Endothelial cell of umbilical vein (primary cell): ENCODE data around the gene SERPINA12. TPM values are rescaled to one million over a fixed set of nuclear protein-coding genes. Genes with fewer than 3 reads are reported as not detected.

Experiments used
- BruUV-seq: library from RNA; stranded (reverse); fragments of 400-500 nt; replicated peaks from 2 replicates; lab custom pipeline; 2021; lab: Mats Ljungman, UMichigan
- CTCF ChIA-PET: fragments of 300-600, 350-600 bp; sonication (Branson Sonifier 250); formaldehyde crosslinking; loops from one replicate; lab custom pipeline; 2021; ENCODE audit warnings: antibody characterized with exemption, inconsistent platforms; lab: Charles Lee
- POLR2A ChIA-PET: fragments of 300-600, 350-600 bp; sonication (Branson Sonifier 250); formaldehyde crosslinking; loops from one replicate; lab custom pipeline; 2021; ENCODE audit warnings: antibody characterized with exemption, inconsistent platforms; lab: Charles Lee
- DNase-seq: peaks from one replicate; pipeline ENCODE4 v3.0.0-alpha.2; 2011; ENCODE audit warnings: low read depth, low spot score
- FAIRE-seq: peaks from 2 replicates; lab custom pipeline; 2011; peaks lifted over from hg19 to GRCh38; lab: Jason Lieb, UNC
- H2AFZ ChIP-seq: 2 replicates; pipeline ENCODE4 v1.6.0; 2012; ENCODE audit warnings: low read depth, low read length, control low read depth, inconsistent platforms
- H3K27ac ChIP-seq: 2 replicates; pipeline ENCODE4 v1.5.1; 2011; ENCODE audit warnings: low read depth, mild to moderate bottlenecking, control low read depth, low read length, moderate library complexity; ENCODE audit not compliant: insufficient read depth
- H3K27me3 ChIP-seq, 2 experiments: 2 replicates each; pipeline versions ENCODE4 v1.6.0 to v1.6.1; 2011; ENCODE audit warnings: low read length in 2 of 2, mixed read lengths in 1 of 2; ENCODE audit not compliant: control insufficient read depth in 2 of 2, insufficient read depth in 2 of 2
- H3K36me3 ChIP-seq, 2 experiments: 2 replicates in 1 of 2; 3 replicates in 1 of 2; pipeline ENCODE4 v1.5.1; 2011; ENCODE audit warnings: low read length in 2 of 2, mild to moderate bottlenecking in 1 of 2, moderate library complexity in 1 of 2; ENCODE audit not compliant: control insufficient read depth in 2 of 2, insufficient read depth in 2 of 2; ENCODE audit errors: extremely low read depth in 1 of 2
- H3K4me1 ChIP-seq: 3 replicates; pipeline ENCODE4 v1.5.1; 2011; ENCODE audit warnings: mild to moderate bottlenecking, low read length; ENCODE audit not compliant: control insufficient read depth, insufficient read depth; ENCODE audit errors: extremely low read depth
- H3K4me2 ChIP-seq: 2 replicates; pipeline ENCODE4 v1.6.1; 2011; ENCODE audit warnings: low read length, control low read depth, mixed read lengths; ENCODE audit not compliant: insufficient read depth
- H3K4me3 ChIP-seq, 3 experiments: fragments of 200-600 bp in 1 of 3; sonication (generic), shearing (Covaris generic) in 1 of 3; replicated peaks in 1 of 3; 2 replicates each; pipeline ENCODE4 v1.5.1; 2011 to 2016; ENCODE audit warnings: control low read depth in 3 of 3, low read length in 3 of 3, mild to moderate bottlenecking in 2 of 3, inconsistent platforms in 1 of 3, low read depth in 1 of 3, moderate library complexity in 1 of 3; ENCODE audit not compliant: insufficient read depth in 1 of 3
- H3K79me2 ChIP-seq: 2 replicates; pipeline ENCODE4 v1.6.0; 2012; ENCODE audit warnings: low read length, inconsistent platforms; ENCODE audit not compliant: control insufficient read depth, insufficient read depth
- H3K9ac ChIP-seq: replicated peaks from 2 replicates; pipeline ENCODE3; 2011; ENCODE audit warnings: low read length, control low read depth; ENCODE audit not compliant: insufficient read depth; ENCODE audit errors: extremely low read depth
- H3K9me1 ChIP-seq: replicated peaks from 3 replicates; pipeline ENCODE4 v1.6.0; 2011; ENCODE audit warnings: mild to moderate bottlenecking, low read length; ENCODE audit not compliant: control insufficient read depth, insufficient read depth; ENCODE audit errors: extremely low read depth
- H3K9me3 ChIP-seq: replicated peaks from 2 replicates; pipeline ENCODE4 v1.5.1; 2012; ENCODE audit warnings: low read length, inconsistent platforms; ENCODE audit not compliant: control insufficient read depth, insufficient read depth
- H4K20me1 ChIP-seq: replicated peaks from 2 replicates; pipeline ENCODE3; 2011; ENCODE audit warnings: mild to moderate bottlenecking, low read length; ENCODE audit not compliant: control insufficient read depth, insufficient read depth; ENCODE audit errors: extremely low read depth
- EZH2 ChIP-seq: IDR thresholded peaks from 2 replicates; pipeline ENCODE4 v1.6.1; 2012; ENCODE audit warnings: borderline replicate concordance, low read depth, mild to moderate bottlenecking, moderate library complexity, low read length, inconsistent platforms; ENCODE audit not compliant: severe bottlenecking
- FOS ChIP-seq: IDR thresholded peaks from 2 replicates; pipeline ENCODE4 v1.6.1; 2011; ENCODE audit warnings: mild to moderate bottlenecking, low read length, moderate library complexity, borderline replicate concordance; ENCODE audit not compliant: insufficient read depth
- GATA2 ChIP-seq: IDR thresholded peaks from 2 replicates; pipeline ENCODE4 v1.7.0; 2011; ENCODE audit warnings: low read depth, mild to moderate bottlenecking, moderate library complexity, mixed read lengths, low read length; ENCODE audit not compliant: insufficient read length, insufficient read depth
- JUN ChIP-seq: IDR thresholded peaks from 2 replicates; pipeline ENCODE4 v1.6.1; 2011; ENCODE audit warnings: borderline replicate concordance, low read depth; ENCODE audit not compliant: insufficient read length, insufficient read depth
- MYC ChIP-seq: IDR thresholded peaks from one replicate; pipeline ENCODE4 v1.6.1; 2011; ENCODE audit warnings: mild to moderate bottlenecking, low read depth, low read length
- POLR2A ChIP-seq: IDR thresholded peaks from 2 replicates; pipeline ENCODE4 v1.6.1; 2012; ENCODE audit warnings: low read depth, mild to moderate bottlenecking, control low read depth, low read length
- POLR2AphosphoS5 ChIP-seq: IDR thresholded peaks from 2 replicates; pipeline ENCODE4 v1.6.1; 2012; ENCODE audit warnings: low read depth, mild to moderate bottlenecking, control low read depth, low read length, moderate library complexity; ENCODE audit not compliant: insufficient read depth
- dilution Hi-C: fragments of 300-500 bp; cut with MboI; formaldehyde crosslinking; loops from one replicate; pipeline ENCODE4 v1.15.0; 2019; ENCODE audit warnings: low sequenced_read_pairs; ENCODE audit not compliant: extremely low pct_ligation_motif_present
- intact Hi-C: fragments of 100-400 bp; cut with micrococcal nuclease; formaldehyde crosslinking; loops from one replicate; pipeline ENCODE4 v1.10.0; 2022
- polyA plus RNA-seq, 4 experiments: library from polyadenylated mRNA; depleted of rRNA in 3 of 4; stranded (reverse) in 3 of 4; unstranded in 1 of 4; fragments of >200 nt; gene quantifications; 2 replicates each; pipeline versions ENCODE4 v1.2.1 to v1.2.3, GENCODE V29; 2011 to 2012; ENCODE audit warnings: missing spikeins in 1 of 4
- total RNA-seq: library from RNA; stranded (reverse); gene quantifications from 2 replicates; pipeline ENCODE4 v1.2.3, GENCODE V29; 2021
- TF ChIP-seq, protein P1 (sequence below), 2 donors: IDR thresholded peaks; 1 replicate in 1 of 2; 2 replicates in 1 of 2; pipeline ENCODE4 v1.5.1; 2011; ENCODE audit warnings: low read length in 2 of 2, mild to moderate bottlenecking in 2 of 2, moderate library complexity in 2 of 2, control low read depth in 1 of 2, inconsistent platforms in 1 of 2, low read depth in 1 of 2; ENCODE audit not compliant: insufficient read depth in 1 of 2; ENCODE audit errors: extremely low read depth in 1 of 2
- TF ChIP-seq, protein P2 (sequence below): IDR thresholded peaks from 2 replicates; pipeline ENCODE4 v1.6.1; 2011; ENCODE audit not compliant: insufficient read depth, insufficient read length

The SERPINA12 gene
- total and polyA plus RNA-seq, 2 donors (not counting 3 experiments of a cell fraction or from before 2014, with no cell fraction given), result not detected

DNA sequence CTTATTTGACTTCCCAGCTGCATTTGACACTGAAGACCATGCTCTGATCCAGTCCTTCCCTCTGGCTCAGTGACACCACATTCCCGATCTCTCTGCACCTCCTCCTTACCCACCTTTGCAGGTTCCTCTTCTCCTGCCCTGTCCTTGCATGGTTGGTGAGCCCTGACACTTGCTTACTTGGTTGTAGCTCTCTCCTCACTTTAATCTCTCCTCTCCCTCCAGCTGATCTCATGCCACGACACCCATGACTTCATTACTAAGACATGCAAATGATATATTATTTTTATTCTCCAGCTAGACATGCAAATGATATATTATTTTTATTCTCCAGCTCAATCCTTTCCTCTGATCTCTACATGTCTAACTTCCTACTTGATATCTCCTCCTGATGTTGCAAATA is 33.2 kb downstream of the SERPINA12 start, which contains the start of gene SERPINA9:
TSS of gene SERPINA9 (minus strand) at position 175 of the 400 bp plus-strand sequence. CDS start 6,357 bp downstream, outside the sequence.
- no peak for DNase-seq
- Histone ChIP-seq H4K20me1 (no peaks in the 10 kb centered on the region), H3K4me3 (no peak within 1 kb of the TSS), H3K27me3 (no peaks in the 10 kb centered on the region), H3K9ac (no peak within 1 kb of the TSS), H3K4me2 (no peak within 1 kb of the TSS), H3K4me1 (no peaks in the 10 kb centered on the region), H3K79me2 (no peaks in the 10 kb centered on the region), H3K27ac (no peak within 1 kb of the TSS), H2AFZ (no peak within 1 kb of the TSS), H3K9me1 (no peaks in the 10 kb centered on the region), H3K9me3 (no peaks in the 10 kb centered on the region), H3K36me3 (no peaks in the 10 kb centered on the region)
- no peak for FAIRE-seq
- intact Hi-C loops (no loop called here), dilution Hi-C loops (no loop called here)
- CTCF ChIA-PET, result interaction anchor here (0.9 kb wide), 1 partner anchor 10 kb away, joined by 3 read pairs; no protein-coding TSS in a partner anchor
- TF ChIP-seq, protein P1, sequence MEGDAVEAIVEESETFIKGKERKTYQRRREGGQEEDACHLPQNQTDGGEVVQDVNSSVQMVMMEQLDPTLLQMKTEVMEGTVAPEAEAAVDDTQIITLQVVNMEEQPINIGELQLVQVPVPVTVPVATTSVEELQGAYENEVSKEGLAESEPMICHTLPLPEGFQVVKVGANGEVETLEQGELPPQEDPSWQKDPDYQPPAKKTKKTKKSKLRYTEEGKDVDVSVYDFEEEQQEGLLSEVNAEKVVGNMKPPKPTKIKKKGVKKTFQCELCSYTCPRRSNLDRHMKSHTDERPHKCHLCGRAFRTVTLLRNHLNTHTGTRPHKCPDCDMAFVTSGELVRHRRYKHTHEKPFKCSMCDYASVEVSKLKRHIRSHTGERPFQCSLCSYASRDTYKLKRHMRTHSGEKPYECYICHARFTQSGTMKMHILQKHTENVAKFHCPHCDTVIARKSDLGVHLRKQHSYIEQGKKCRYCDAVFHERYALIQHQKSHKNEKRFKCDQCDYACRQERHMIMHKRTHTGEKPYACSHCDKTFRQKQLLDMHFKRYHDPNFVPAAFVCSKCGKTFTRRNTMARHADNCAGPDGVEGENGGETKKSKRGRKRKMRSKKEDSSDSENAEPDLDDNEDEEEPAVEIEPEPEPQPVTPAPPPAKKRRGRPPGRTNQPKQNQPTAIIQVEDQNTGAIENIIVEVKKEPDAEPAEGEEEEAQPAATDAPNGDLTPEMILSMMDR (IDR thresholded peaks at IDR 0.05; ENCODE audit: extremely low read depth in 1 of 2, insufficient read depth in 1 of 2, low read depth in 1 of 2, low read length in 2 of 2), result no peak
- TF ChIP-seq FOS (no peak), JUN (no peak), POLR2AphosphoS5 (no peak), EZH2 (no peak), MYC (no peak), POLR2A (no peak), GATA2 (no peak)
- TF ChIP-seq, protein P2, sequence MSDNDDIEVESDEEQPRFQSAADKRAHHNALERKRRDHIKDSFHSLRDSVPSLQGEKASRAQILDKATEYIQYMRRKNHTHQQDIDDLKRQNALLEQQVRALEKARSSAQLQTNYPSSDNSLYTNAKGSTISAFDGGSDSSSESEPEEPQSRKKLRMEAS, result no peak
- POLR2A ChIA-PET, result no interaction called here
- BruUV-seq, result no TSS peak
